GM19238 (cell line): Measurements from ENCODE around the gene DEDD.

Experiments used
- DNase-seq: peaks from one replicate; pipeline ENCODE4 v3.0.0; 2011; ENCODE audit warnings: low spot score; ENCODE audit not compliant: insufficient read length

Gene DEDD

GRCh38 chr1:161092621-161093028 is 39.8 kb downstream of the DEDD start:
- DNase-seq = no peak

- no peak for DNase-seq
Measured at GRCh38 chr1:161091796-161092507, 40.5 kb downstream of the DEDD start.

- DNase-seq = no peak
Measured at GRCh38 chr1:161091093-161091492, 41.4 kb downstream of the DEDD start.

GRCh38 chr1:161090617-161091016 is 41.9 kb downstream of the DEDD start:
- DNase-seq = no peak

GRCh38 chr1:161089938-161090337 is 42.5 kb downstream of the DEDD start:
- DNase-seq = no peak

- DNase-seq = no peak
Measured at GRCh38 chr1:161089251-161089924, 43.1 kb downstream of the DEDD start, which contains the start of gene NECTIN4. NECTIN4 (minus strand) TSS chr1:161089558; CDS start chr1:161089296, 262 bp downstream.

GRCh38 chr1:161088587-161089110 is 43.8 kb downstream of the DEDD start:
- DNase-seq = no peak

- no peak for DNase-seq
Measured at GRCh38 chr1:161086457-161086856, 46.0 kb downstream of the DEDD start.

GRCh38 chr1:161085165-161085564 is 47.3 kb downstream of the DEDD start:
- DNase-seq = no peak

GRCh38 chr1:161084597-161084988 is 47.9 kb downstream of the DEDD start:
- DNase-seq = no peak

GRCh38 chr1:161083748-161084596 is 48.5 kb downstream of the DEDD start:
- no peak for DNase-seq

- no peak for DNase-seq
Measured at GRCh38 chr1:161082996-161083747, 49.3 kb downstream of the DEDD start.

- no peak for DNase-seq
Measured at GRCh38 chr1:161082483-161082882, 50.0 kb downstream of the DEDD start.

GRCh38 chr1:161081519-161081918 is 50.9 kb downstream of the DEDD start:
- no peak for DNase-seq

- no peak for DNase-seq
Measured at GRCh38 chr1:161080441-161081405, 51.7 kb downstream of the DEDD start.

- no peak for DNase-seq
Measured at GRCh38 chr1:161079436-161080110, 52.9 kb downstream of the DEDD start.

GRCh38 chr1:161077426-161077825 is 55.0 kb downstream of the DEDD start:
- DNase-seq = no peak

- no peak for DNase-seq
Measured at GRCh38 chr1:161076410-161076809, 56.1 kb downstream of the DEDD start.

- DNase-seq = no peak
Measured at GRCh38 chr1:161074676-161075368, 57.6 kb downstream of the DEDD start.
